ENCODE data around the gene HMG20A. TPM values are rescaled to one million over a fixed set of nuclear protein-coding genes. Genes with fewer than 3 reads are reported as not detected.

HMG20A gene
- total RNA-seq, 1 donor = 20.7 TPM

DNA sequence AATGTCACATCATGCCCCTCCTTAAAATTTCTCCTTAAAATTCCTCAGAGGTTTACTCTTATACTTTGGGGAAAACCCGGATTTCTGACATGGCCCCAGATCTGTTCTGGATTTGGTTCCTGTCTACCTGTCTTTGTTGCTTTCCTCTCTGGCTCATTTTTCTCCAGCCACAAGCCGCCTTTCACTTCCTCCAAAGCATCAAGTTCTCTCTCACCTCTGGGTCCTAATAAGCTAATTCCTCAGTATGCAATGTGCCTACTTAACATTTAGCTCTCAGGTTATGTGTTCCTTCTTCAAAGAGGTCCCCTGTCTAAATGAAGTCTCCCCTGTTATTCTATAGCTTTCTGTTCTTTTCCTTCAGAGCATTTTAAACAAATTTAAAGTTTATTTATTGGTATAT lies 16.1 kb downstream of the HMG20A start:
- H3K4me1 ChIP-seq (ENCODE audit: insufficient read depth, low read length) = peaks cover 7% of the 10 kb centered on the region
- no peak overlapping the region for H3K4me3 ChIP-seq (ENCODE audit: low read length)
- no peaks in the 10 kb centered on the region for H3K9me3 ChIP-seq (ENCODE audit: low read depth, low read length)
- no peaks in the 10 kb centered on the region for H3K27me3 ChIP-seq (ENCODE audit: insufficient read depth, low read length)

GRCh38 chr15:77437264-77437663 lies 16.6 kb downstream of the HMG20A start:
- no peak overlapping the region for H3K4me3 ChIP-seq (ENCODE audit: low read length)
- peaks cover 7% of the 10 kb centered on the region for H3K4me1 ChIP-seq (ENCODE audit: insufficient read depth, low read length)
- H3K9me3 ChIP-seq (ENCODE audit: low read depth, low read length) = no peaks in the 10 kb centered on the region
- no peaks in the 10 kb centered on the region for H3K27me3 ChIP-seq (ENCODE audit: insufficient read depth, low read length)

DNA sequence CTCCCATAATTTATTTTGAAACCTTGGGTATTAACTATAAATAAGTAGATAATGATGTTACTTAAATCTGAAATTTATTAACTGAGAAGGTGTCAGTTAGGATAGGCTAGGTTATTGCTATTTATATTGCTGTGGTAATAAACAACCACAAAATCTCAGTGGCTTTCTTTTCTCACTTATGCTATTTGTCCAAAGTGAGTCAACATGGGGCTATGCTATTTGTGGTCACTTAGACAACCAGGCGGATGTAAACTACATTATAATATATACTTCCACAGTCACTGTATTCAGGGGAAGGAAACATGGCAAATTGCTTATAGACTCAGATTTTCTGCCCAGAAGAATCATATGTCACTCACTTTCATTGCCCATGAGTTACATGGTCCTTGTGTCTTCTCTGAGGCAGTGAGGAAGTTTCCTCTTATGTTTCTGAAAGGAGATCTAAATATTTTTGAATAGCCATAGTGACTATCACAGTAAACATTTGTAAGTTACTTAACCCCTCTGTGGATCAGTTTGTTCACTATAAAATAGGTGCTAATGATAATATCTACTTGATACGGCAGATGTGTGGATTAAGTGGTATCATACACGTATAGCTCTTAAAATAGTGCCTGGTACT lies 19.8 kb downstream of the HMG20A start:
- H3K4me3 ChIP-seq (ENCODE audit: low read length) = no peak overlapping the region
- no peaks in the 10 kb centered on the region for H3K9me3 ChIP-seq (ENCODE audit: low read depth, low read length)
- H3K27me3 ChIP-seq (ENCODE audit: insufficient read depth, low read length) = no peaks in the 10 kb centered on the region
- peaks cover 12% of the 10 kb centered on the region for H3K4me1 ChIP-seq (ENCODE audit: insufficient read depth, low read length)

DNA sequence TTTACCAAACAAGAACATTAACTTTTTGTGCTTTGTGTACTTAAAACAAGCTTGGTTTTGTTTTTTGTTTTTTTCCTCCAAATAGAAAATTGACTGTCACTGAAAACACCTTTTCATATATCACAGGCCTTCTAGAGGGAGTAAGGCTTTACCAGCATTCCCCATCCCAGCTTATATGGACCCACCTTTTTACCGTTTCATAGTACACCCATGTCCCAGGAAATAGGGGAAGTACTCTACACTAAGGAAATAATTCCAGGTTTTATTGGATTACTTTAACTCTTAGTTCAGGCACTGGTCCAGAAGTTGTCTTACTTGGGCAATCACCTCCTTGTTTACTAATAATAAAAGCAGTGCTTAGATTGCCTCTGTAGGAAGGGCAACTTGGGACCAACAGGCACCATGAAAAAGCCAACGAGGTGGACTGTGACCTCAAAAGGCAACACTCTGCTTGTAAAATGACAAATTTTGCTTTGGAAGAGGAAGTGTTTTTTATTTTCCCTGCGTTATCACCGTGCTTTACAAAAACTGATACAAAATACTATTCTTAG lies 26.2 kb downstream of the HMG20A start:
- H3K27me3 ChIP-seq (ENCODE audit: insufficient read depth, low read length) = no peaks in the 10 kb centered on the region
- no peak overlapping the region for H3K4me3 ChIP-seq (ENCODE audit: low read length)
- H3K9me3 ChIP-seq (ENCODE audit: low read depth, low read length) = no peaks in the 10 kb centered on the region
- peaks cover 10% of the 10 kb centered on the region for H3K4me1 ChIP-seq (ENCODE audit: insufficient read depth, low read length)

DNA sequence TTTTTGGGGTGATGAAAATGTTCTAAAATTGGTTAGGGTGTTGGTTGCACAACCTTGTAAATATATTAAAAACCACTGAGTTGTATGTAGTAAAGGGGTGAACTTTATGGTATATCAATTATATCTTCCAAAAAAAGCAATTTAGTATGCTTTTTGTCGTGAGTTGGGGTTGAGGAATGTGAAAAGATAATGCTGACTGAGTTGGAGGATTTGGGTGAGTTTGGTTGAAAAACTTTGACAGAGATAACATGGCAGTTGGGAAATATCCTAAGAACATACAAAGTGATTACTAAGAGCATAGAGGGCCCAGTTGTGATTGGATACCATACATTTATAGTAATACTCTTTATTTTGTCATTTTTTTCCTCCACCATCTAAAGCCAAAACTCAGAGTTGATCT lies 33.6 kb downstream of the HMG20A start:
- H3K27me3 ChIP-seq (ENCODE audit: insufficient read depth, low read length) = no peaks in the 10 kb centered on the region
- no peaks in the 10 kb centered on the region for H3K9me3 ChIP-seq (ENCODE audit: low read depth, low read length)
- H3K4me3 ChIP-seq (ENCODE audit: low read length) = no peak overlapping the region
- H3K4me1 ChIP-seq (ENCODE audit: insufficient read depth, low read length) = peaks cover 4% of the 10 kb centered on the region

- H3K27me3 ChIP-seq (ENCODE audit: insufficient read depth, low read length) = no peaks in the 10 kb centered on the region
- H3K9me3 ChIP-seq (ENCODE audit: low read depth, low read length) = no peaks in the 10 kb centered on the region
- H3K4me3 ChIP-seq (ENCODE audit: low read length) = no peak overlapping the region
- peaks cover 4% of the 10 kb centered on the region for H3K4me1 ChIP-seq (ENCODE audit: insufficient read depth, low read length)
Measured at GRCh38 chr15:77454951-77455350, 34.3 kb downstream of the HMG20A start.

- Histone ChIP-seq H3K4me3 (ENCODE audit: low read length) (no peak overlapping the region), H3K4me1 (ENCODE audit: insufficient read depth, low read length) (peaks cover 4% of the 10 kb centered on the region), H3K9me3 (ENCODE audit: low read depth, low read length) (no peaks in the 10 kb centered on the region), H3K27me3 (ENCODE audit: insufficient read depth, low read length) (no peaks in the 10 kb centered on the region)
Measured at GRCh38 chr15:77455696-77456321, 35.1 kb downstream of the HMG20A start.

- Histone ChIP-seq H3K4me3 (ENCODE audit: low read length) (no peak overlapping the region), H3K4me1 (ENCODE audit: insufficient read depth, low read length) (peaks cover 4% of the 10 kb centered on the region), H3K27me3 (ENCODE audit: insufficient read depth, low read length) (no peaks in the 10 kb centered on the region), H3K9me3 (ENCODE audit: low read depth, low read length) (no peaks in the 10 kb centered on the region)
Measured at GRCh38 chr15:77456746-77457145, 36.1 kb downstream of the HMG20A start.

DNA sequence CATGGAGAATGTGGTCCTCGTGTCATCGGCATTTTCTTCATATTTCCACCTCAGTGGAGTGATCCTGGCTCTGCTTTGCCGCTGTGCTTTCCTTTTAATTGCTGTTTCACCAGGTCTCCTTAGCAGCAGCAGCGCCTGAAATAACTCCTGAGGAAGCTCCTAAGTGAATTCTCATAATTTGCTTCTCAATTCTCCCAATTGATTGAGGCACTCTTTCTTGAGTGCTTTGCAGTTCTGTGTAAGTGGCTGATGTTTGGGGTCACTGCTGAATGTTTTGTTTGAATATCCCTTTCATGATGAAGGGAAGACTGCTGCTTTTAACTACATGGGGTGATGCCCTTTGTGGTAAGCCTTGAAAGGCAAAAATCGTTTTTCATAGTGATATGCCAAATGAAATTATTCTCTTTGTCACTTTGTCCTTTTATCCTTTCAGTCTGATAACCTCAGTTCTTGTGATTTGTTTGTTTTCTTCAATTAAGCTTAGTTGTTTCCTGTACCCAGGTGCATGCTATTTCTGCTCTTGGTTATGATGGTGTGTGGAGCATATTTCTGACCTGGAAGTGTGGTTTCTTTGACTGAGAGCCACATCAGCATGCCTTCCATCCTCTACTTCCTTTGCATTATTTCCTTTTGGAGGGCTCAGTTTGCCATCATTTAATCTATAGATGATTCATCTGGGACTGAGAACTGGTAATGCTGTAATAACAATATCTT lies 36.7 kb downstream of the HMG20A start:
- Histone ChIP-seq H3K9me3 (ENCODE audit: low read depth, low read length) (no peaks in the 10 kb centered on the region), H3K4me3 (ENCODE audit: low read length) (no peak overlapping the region), H3K27me3 (ENCODE audit: insufficient read depth, low read length) (no peaks in the 10 kb centered on the region), H3K4me1 (ENCODE audit: insufficient read depth, low read length) (peaks cover 4% of the 10 kb centered on the region)

DNA sequence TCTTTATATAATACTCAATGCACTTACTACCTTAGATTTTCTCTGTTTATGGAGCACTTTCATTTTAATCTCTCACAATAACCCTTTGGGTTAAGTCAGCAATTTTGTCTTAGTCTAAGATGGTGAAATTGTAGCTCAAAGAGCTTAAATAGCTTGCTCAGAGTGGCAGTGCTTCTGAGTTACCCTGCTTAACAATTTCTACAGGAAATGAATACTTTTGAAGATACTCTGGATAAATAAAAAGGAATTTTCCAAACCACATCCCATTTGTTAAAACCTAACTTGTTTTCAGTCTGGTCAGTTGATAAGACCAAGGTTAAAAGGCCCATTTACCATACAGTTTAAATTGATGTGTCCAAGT lies 37.2 kb downstream of the HMG20A start:
- no peaks in the 10 kb centered on the region for H3K9me3 ChIP-seq (ENCODE audit: low read depth, low read length)
- H3K4me1 ChIP-seq (ENCODE audit: insufficient read depth, low read length) = peaks cover 4% of the 10 kb centered on the region

GRCh38 chr15:77459031-77459430 lies 38.3 kb downstream of the HMG20A start:
- H3K4me1 ChIP-seq (ENCODE audit: insufficient read depth, low read length) = peaks cover 4% of the 10 kb centered on the region
- H3K27me3 ChIP-seq (ENCODE audit: insufficient read depth, low read length) = no peaks in the 10 kb centered on the region
- H3K4me3 ChIP-seq (ENCODE audit: low read length) = no peak overlapping the region
- no peaks in the 10 kb centered on the region for H3K9me3 ChIP-seq (ENCODE audit: low read depth, low read length)

More for the DNA sequence above, 37.2 kb downstream of the HMG20A start:
- H3K4me3 ChIP-seq (ENCODE audit: low read length) = no peak overlapping the region
- no peaks in the 10 kb centered on the region for H3K27me3 ChIP-seq (ENCODE audit: insufficient read depth, low read length)

DNA sequence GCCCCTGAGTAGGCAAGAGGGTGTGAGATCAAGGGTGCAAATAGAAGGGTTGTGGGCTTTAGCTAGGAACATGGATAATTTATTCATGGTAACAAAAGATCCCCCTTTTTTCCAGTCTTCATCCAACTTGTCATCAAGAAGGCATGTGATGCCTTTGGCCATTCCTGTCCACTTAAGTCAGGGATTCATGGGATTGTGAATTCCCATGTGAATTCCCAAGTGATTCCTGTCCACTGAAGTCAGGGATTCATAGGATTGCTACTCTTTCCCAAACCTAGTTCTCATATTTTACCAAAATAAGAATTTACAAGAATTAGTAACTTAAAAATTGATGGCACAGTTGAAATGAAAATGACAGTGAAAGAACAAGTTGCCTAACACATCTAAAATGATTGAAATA lies 40.8 kb downstream of the HMG20A start:
- Histone ChIP-seq H3K9me3 (ENCODE audit: low read depth, low read length) (no peaks in the 10 kb centered on the region), H3K27me3 (ENCODE audit: insufficient read depth, low read length) (no peaks in the 10 kb centered on the region), H3K4me1 (ENCODE audit: insufficient read depth, low read length) (peaks cover 4% of the 10 kb centered on the region), H3K4me3 (ENCODE audit: low read length) (no peak overlapping the region)

GRCh38 chr15:77464129-77464865 lies 43.6 kb downstream of the HMG20A start:
- no peaks in the 10 kb centered on the region for H3K9me3 ChIP-seq (ENCODE audit: low read depth, low read length)
- H3K4me3 ChIP-seq (ENCODE audit: low read length) = no peak overlapping the region
- H3K27me3 ChIP-seq (ENCODE audit: insufficient read depth, low read length) = no peaks in the 10 kb centered on the region
- no peaks in the 10 kb centered on the region for H3K4me1 ChIP-seq (ENCODE audit: insufficient read depth, low read length)

DNA sequence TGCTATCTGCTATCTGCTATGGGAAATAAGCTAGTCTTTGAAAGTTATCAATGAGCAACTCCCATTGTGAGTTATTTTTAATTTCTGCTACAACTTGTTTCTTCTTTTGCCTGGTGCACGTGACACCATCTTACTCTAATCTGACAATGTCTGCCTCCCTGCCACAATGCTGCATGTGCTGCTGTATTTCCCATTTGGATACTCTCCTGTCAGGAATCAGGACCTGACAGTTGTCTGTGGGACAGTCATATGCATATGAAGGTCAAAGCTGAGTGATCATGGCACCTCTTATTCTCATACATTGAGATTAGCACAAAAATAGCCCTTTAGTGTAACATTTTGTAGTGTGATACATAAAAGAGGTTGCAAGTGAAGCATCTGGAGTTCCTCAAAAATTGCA lies 45.8 kb downstream of the HMG20A start:
- H3K4me3 ChIP-seq (ENCODE audit: low read length) = no peak overlapping the region
- no peaks in the 10 kb centered on the region for H3K27me3 ChIP-seq (ENCODE audit: insufficient read depth, low read length)
- H3K4me1 ChIP-seq (ENCODE audit: insufficient read depth, low read length) = no peaks in the 10 kb centered on the region
- no peaks in the 10 kb centered on the region for H3K9me3 ChIP-seq (ENCODE audit: low read depth, low read length)

- Histone ChIP-seq H3K4me1 (ENCODE audit: insufficient read depth, low read length) (no peaks in the 10 kb centered on the region), H3K27me3 (ENCODE audit: insufficient read depth, low read length) (no peaks in the 10 kb centered on the region), H3K9me3 (ENCODE audit: low read depth, low read length) (no peaks in the 10 kb centered on the region), H3K4me3 (ENCODE audit: low read length) (no peak overlapping the region)
Measured at GRCh38 chr15:77468896-77469295, 48.2 kb downstream of the HMG20A start.
